Astrocyte (in vitro differentiated cells and primary cell): ENCODE results near the gene ZNF208. TPM values are rescaled to one million over a fixed set of nuclear protein-coding genes. Genes with fewer than 3 reads are reported as not detected.

Source experiments
- DNase-seq: peaks from one replicate; pipeline ENCODE4 v3.0.0-alpha.2; 2010; ENCODE audit warnings: low read depth
- FAIRE-seq: peaks from 2 replicates; lab custom pipeline; 2011; peaks lifted over from hg19 to GRCh38; lab: Jason Lieb, UNC
- H2AFZ ChIP-seq: 2 replicates; pipeline ENCODE4 v1.6.0; 2012; ENCODE audit warnings: low read depth, low read length, inconsistent platforms
- H3K27ac ChIP-seq: 2 replicates; pipeline ENCODE4 v1.5.1; 2011; ENCODE audit warnings: low read depth, low read length, inconsistent platforms
- H3K27me3 ChIP-seq: 2 replicates; pipeline ENCODE4 v1.6.0; 2011; ENCODE audit warnings: low read length, inconsistent platforms; ENCODE audit not compliant: insufficient read depth
- H3K36me3 ChIP-seq: 2 replicates; pipeline ENCODE4 v1.5.1; 2011; ENCODE audit warnings: low read length, inconsistent platforms; ENCODE audit not compliant: insufficient read depth
- H3K4me1 ChIP-seq: 2 replicates; pipeline ENCODE4 v1.5.1; 2011; ENCODE audit warnings: low read length, inconsistent platforms; ENCODE audit not compliant: insufficient read depth
- H3K4me2 ChIP-seq: 2 replicates; pipeline ENCODE4 v1.6.0; 2012; ENCODE audit warnings: low read length, inconsistent platforms
- H3K4me3 ChIP-seq: 2 replicates; pipeline ENCODE4 v1.5.1; 2011; ENCODE audit warnings: low read depth, mild to moderate bottlenecking, low read length, inconsistent platforms; ENCODE audit not compliant: insufficient read depth
- H3K79me2 ChIP-seq: 2 replicates; pipeline ENCODE4 v1.6.0; 2012; ENCODE audit warnings: mild to moderate bottlenecking, low read length, inconsistent platforms; ENCODE audit not compliant: insufficient read depth
- H3K9ac ChIP-seq: 2 replicates; pipeline ENCODE4 v1.6.0; 2012; ENCODE audit warnings: mild to moderate bottlenecking, low read length, inconsistent platforms
- H3K9me3 ChIP-seq: 2 replicates; pipeline ENCODE4 v1.5.1; 2012; ENCODE audit warnings: low read depth, mild to moderate bottlenecking, low read length, inconsistent platforms; ENCODE audit not compliant: insufficient read depth
- H4K20me1 ChIP-seq: 2 replicates; pipeline ENCODE4 v1.6.0; 2012; ENCODE audit warnings: low read length, inconsistent platforms; ENCODE audit not compliant: insufficient read depth
- H3K27ac Mint-ChIP-seq: one replicate; pipeline ENCODE4 v1.8.0; 2021; ENCODE audit warnings: mild to moderate bottlenecking, mixed read lengths; ENCODE audit not compliant: unreplicated experiment
- H3K27me3 Mint-ChIP-seq: one replicate; pipeline ENCODE4 v1.8.0; 2021; ENCODE audit warnings: low read depth, mixed read lengths; ENCODE audit not compliant: unreplicated experiment
- H3K36me3 Mint-ChIP-seq: one replicate; pipeline ENCODE4 v1.8.0; 2021; ENCODE audit warnings: low read depth, mixed read lengths; ENCODE audit not compliant: unreplicated experiment
- H3K4me1 Mint-ChIP-seq: one replicate; pipeline ENCODE4 v1.8.0; 2021; ENCODE audit warnings: low read depth, mixed read lengths; ENCODE audit not compliant: unreplicated experiment
- H3K4me3 Mint-ChIP-seq: one replicate; pipeline ENCODE4 v1.8.0; 2021; ENCODE audit warnings: mild to moderate bottlenecking, moderate library complexity, mixed read lengths; ENCODE audit not compliant: unreplicated experiment
- H3K9me3 Mint-ChIP-seq: one replicate; pipeline ENCODE4 v1.8.0; 2021; ENCODE audit warnings: mild to moderate bottlenecking, mixed read lengths; ENCODE audit not compliant: unreplicated experiment
- EZH2 ChIP-seq: IDR thresholded peaks from 2 replicates; pipeline ENCODE4 v1.6.1; 2012; ENCODE audit warnings: mild to moderate bottlenecking, low read length, inconsistent platforms; ENCODE audit not compliant: insufficient read depth
- total RNA-seq: library from RNA; stranded (reverse); gene quantifications from 2 replicates; pipeline ENCODE4 v1.2.1, GENCODE V29; 2021
- TF ChIP-seq, protein P1 (sequence below): IDR thresholded peaks from 2 replicates; pipeline ENCODE4 v1.5.1; 2011; ENCODE audit warnings: low read depth, mild to moderate bottlenecking, inconsistent platforms, low read length, moderate library complexity; ENCODE audit not compliant: insufficient read depth

The ZNF208 gene
- total RNA-seq, 1 donor from 2014 or later: 0.05 TPM

DNA sequence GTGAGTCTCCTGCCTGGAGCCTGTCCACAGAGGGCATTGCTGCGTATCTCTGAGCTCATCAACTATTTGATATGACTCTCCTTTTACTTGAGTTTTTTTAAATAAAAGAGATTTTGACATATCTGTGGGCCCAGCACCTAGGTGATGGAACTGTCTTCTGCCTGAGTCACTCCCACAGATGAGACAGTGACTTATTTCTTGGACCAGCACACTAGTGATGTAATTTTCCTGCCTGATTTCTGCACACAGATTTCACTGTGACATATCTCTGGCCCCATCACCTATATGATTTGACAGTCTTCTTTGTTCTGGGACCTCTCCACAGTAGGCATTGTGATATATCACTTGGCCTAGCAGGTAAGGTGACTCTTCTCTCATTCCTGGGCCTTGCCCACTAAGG lies 108.2 kb downstream of the ZNF208 start:
- Histone ChIP-seq H3K9ac (no peak overlapping the region), H3K4me3 (no peak overlapping the region), H3K36me3 (no peaks in the 10 kb centered on the region), H2AFZ (no peak overlapping the region), H3K4me2 (no peak overlapping the region), H3K27me3 (no peaks in the 10 kb centered on the region), H3K27ac (no peak overlapping the region), H3K79me2 (no peaks in the 10 kb centered on the region), H3K9me3 (peaks cover 17% of the 10 kb centered on the region), H3K4me1 (no peaks in the 10 kb centered on the region), H4K20me1 (no peaks in the 10 kb centered on the region)
- no peak for FAIRE-seq
- H3K27me3 Mint-ChIP-seq: no peaks in the 10 kb centered on the region
- TF ChIP-seq EZH2: no peak
- TF ChIP-seq, protein P1, sequence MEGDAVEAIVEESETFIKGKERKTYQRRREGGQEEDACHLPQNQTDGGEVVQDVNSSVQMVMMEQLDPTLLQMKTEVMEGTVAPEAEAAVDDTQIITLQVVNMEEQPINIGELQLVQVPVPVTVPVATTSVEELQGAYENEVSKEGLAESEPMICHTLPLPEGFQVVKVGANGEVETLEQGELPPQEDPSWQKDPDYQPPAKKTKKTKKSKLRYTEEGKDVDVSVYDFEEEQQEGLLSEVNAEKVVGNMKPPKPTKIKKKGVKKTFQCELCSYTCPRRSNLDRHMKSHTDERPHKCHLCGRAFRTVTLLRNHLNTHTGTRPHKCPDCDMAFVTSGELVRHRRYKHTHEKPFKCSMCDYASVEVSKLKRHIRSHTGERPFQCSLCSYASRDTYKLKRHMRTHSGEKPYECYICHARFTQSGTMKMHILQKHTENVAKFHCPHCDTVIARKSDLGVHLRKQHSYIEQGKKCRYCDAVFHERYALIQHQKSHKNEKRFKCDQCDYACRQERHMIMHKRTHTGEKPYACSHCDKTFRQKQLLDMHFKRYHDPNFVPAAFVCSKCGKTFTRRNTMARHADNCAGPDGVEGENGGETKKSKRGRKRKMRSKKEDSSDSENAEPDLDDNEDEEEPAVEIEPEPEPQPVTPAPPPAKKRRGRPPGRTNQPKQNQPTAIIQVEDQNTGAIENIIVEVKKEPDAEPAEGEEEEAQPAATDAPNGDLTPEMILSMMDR: no peak
- H3K9me3 Mint-ChIP-seq: peaks cover 14% of the 10 kb centered on the region
- no peaks in the 10 kb centered on the region for H3K4me1 Mint-ChIP-seq
- H3K27ac Mint-ChIP-seq: no peak overlapping the region
- no peak for DNase-seq
- H3K36me3 Mint-ChIP-seq: no peaks in the 10 kb centered on the region
- H3K4me3 Mint-ChIP-seq: no peak overlapping the region

DNA sequence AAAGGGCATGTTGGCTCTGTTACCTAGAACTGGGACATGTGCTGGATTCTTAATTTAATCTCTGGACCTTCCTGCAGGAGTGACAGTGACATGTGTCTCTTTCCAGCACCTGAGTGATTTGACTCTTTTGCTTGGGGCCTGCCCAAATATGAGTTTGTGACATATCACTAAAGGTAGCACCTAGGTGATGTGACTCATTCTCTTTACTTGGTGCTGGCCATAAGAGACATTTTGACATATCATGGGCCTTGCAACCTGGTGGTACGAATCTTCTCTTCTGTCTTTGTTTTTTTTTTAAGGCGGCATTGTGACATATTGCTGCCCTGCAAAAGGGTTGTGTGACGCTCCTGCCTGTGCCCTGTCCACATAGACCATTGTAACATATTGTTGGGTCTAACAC lies 108.9 kb downstream of the ZNF208 start:
- Histone ChIP-seq H2AFZ (no peak overlapping the region), H3K4me1 (no peaks in the 10 kb centered on the region), H3K4me2 (no peak overlapping the region), H3K9me3 (peaks cover 17% of the 10 kb centered on the region), H3K36me3 (no peaks in the 10 kb centered on the region), H4K20me1 (no peaks in the 10 kb centered on the region), H3K79me2 (no peaks in the 10 kb centered on the region), H3K4me3 (no peak overlapping the region), H3K9ac (no peak overlapping the region), H3K27me3 (no peaks in the 10 kb centered on the region), H3K27ac (no peak overlapping the region)
- Mint-ChIP-seq H3K4me3 (no peak overlapping the region), H3K27me3 (no peaks in the 10 kb centered on the region), H3K36me3 (no peaks in the 10 kb centered on the region), H3K27ac (no peak overlapping the region), H3K4me1 (no peaks in the 10 kb centered on the region), H3K9me3 (peaks cover 19% of the 10 kb centered on the region)
- FAIRE-seq (no peak), DNase-seq (no peak)
- TF ChIP-seq EZH2: no peak
- TF ChIP-seq, protein P1: no peak

- Mint-ChIP-seq H3K27me3 (no peaks in the 10 kb centered on the region), H3K4me1 (no peaks in the 10 kb centered on the region), H3K27ac (no peak overlapping the region), H3K36me3 (no peaks in the 10 kb centered on the region), H3K4me3 (no peak overlapping the region), H3K9me3 (peaks cover 19% of the 10 kb centered on the region)
- Histone ChIP-seq H3K27me3 (no peaks in the 10 kb centered on the region), H3K4me3 (no peak overlapping the region), H3K36me3 (no peaks in the 10 kb centered on the region), H3K79me2 (no peaks in the 10 kb centered on the region), H3K9ac (no peak overlapping the region), H3K4me2 (no peak overlapping the region), H3K4me1 (no peaks in the 10 kb centered on the region), H4K20me1 (no peaks in the 10 kb centered on the region), H3K9me3 (peaks cover 10% of the 10 kb centered on the region), H2AFZ (no peak overlapping the region), H3K27ac (no peak overlapping the region)
- TF ChIP-seq, protein P1: no peak
- no peak for TF ChIP-seq EZH2
- FAIRE-seq: no peak
- no peak for DNase-seq
Observed at GRCh38 chr19:21900401-21900800, 110.3 kb downstream of the ZNF208 start.
